Activated T-cell treated with anti-CD3 and anti-CD28 coated beads for 24 hours (primary cell): ENCODE results near the gene ZHX3.
A peak's percentile ranks its signal among the peaks of the same experiment; 100 is the strongest.

Source experiments
- DNase-seq: peaks from one replicate; pipeline ENCODE4 v3.0.0-alpha.2; 2020; ENCODE audit warnings: low read depth

The ZHX3 gene

GRCh38 chr20:41352666-41353065, 35.1 kb upstream of the ZHX3 start:
- DNase-seq = no peak

- no peak for DNase-seq
Observed at GRCh38 chr20:41352106-41352505, 34.6 kb upstream of the ZHX3 start.

- DNase-seq = no peak
Observed at GRCh38 chr20:41350408-41350962, 33.0 kb upstream of the ZHX3 start.

GRCh38 chr20:41349943-41350342, 32.4 kb upstream of the ZHX3 start:
- DNase-seq = no peak

GRCh38 chr20:41349266-41349665, 31.7 kb upstream of the ZHX3 start:
- no peak for DNase-seq

GRCh38 chr20:41348430-41349172, 31.1 kb upstream of the ZHX3 start:
- no peak for DNase-seq

- DNase-seq = no peak
Observed at GRCh38 chr20:41347523-41348429, 30.2 kb upstream of the ZHX3 start.

GRCh38 chr20:41345729-41346067, 28.2 kb upstream of the ZHX3 start:
- DNase-seq = no peak

- DNase-seq = no peak
Observed at GRCh38 chr20:41344938-41345728, 27.6 kb upstream of the ZHX3 start.

- no peak for DNase-seq
Observed at GRCh38 chr20:41344477-41344876, 26.9 kb upstream of the ZHX3 start.

GRCh38 chr20:41342474-41343464, 25.2 kb upstream of the ZHX3 start:
- DNase-seq = no peak

GRCh38 chr20:41340327-41341055, 23.0 kb upstream of the ZHX3 start, which contains the start of gene LPIN3:
TSS of gene LPIN3 (plus strand) at chr20:41340821. CDS start at chr20:41345804, 4,983 bp downstream.
- DNase-seq = peak; percentile 16

- peak; percentile 70 for DNase-seq
Observed at GRCh38 chr20:41339957-41340326, 22.4 kb upstream of the ZHX3 start.

GRCh38 chr20:41336711-41337492, 19.4 kb upstream of the ZHX3 start:
- no peak for DNase-seq

- no peak for DNase-seq
Observed at GRCh38 chr20:41335591-41335990, 18.1 kb upstream of the ZHX3 start.

- DNase-seq = no peak
Observed at GRCh38 chr20:41334443-41335421, 17.2 kb upstream of the ZHX3 start.

GRCh38 chr20:41334036-41334435, 16.5 kb upstream of the ZHX3 start:
- no peak for DNase-seq

- no peak for DNase-seq
Observed at GRCh38 chr20:41331731-41332130, 14.2 kb upstream of the ZHX3 start.
